B cell (primary cell): ENCODE data around the gene TECPR2.

Source experiments
- CTCF ChIP-seq: fragments of 200-600 bp; IDR thresholded peaks from one replicate; pipeline ENCODE4 v1.8.0; 2022; ENCODE audit warnings: antibody characterized with exemption, mild to moderate bottlenecking
- EZH2 ChIP-seq: IDR thresholded peaks from 2 replicates; pipeline ENCODE4 v1.6.1; 2012; ENCODE audit warnings: borderline replicate concordance, low read depth, mild to moderate bottlenecking, moderate library complexity, low read length; ENCODE audit not compliant: insufficient read depth, poor library complexity, severe bottlenecking

GRCh38 chr14:102528431-102529170 lies 165.9 kb downstream of the TECPR2 start:
- no peak for TF ChIP-seq CTCF
- no peak for TF ChIP-seq EZH2
